Activated CD4-positive, CD25-positive, alpha-beta regulatory T cell treated with anti-CD3 and anti-CD28 coated beads, Interleukin-2, amount 50 U/mL, for 16 hours (primary cell): ENCODE results near the gene TTC23.

Experiments
- DNase-seq: peaks from one replicate; pipeline ENCODE4 v3.0.0-alpha.2; 2020; ENCODE audit warnings: low read depth, low spot score

TTC23 gene

GRCh38 chr15:99137877-99138276 is 111.5 kb downstream of the TTC23 start:
- DNase-seq: no peak

DNA sequence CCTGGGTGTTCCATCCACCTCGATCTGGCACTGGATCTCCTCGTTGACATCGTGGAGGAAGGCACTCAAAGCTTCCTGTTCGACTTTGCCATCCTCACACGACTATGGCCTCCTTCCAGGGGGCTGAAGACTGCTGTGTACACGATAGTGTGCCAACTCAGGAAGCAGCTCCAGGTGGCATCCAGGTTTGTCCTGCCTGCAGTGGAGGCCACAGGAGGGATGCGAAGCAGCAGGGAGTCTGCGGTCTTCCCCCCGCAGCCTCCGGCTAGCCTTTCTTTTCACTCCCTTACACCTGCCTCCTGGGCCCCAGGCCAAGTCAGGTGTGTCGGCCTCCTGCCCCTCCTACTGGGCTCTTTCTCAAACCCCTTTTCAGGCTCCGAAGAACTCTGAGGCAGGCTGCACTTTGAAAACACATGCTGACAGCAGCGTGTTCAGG is 112.3 kb downstream of the TTC23 start:
- no peak for DNase-seq

GRCh38 chr15:99135194-99135593 is 114.2 kb downstream of the TTC23 start:
- no peak for DNase-seq

DNA sequence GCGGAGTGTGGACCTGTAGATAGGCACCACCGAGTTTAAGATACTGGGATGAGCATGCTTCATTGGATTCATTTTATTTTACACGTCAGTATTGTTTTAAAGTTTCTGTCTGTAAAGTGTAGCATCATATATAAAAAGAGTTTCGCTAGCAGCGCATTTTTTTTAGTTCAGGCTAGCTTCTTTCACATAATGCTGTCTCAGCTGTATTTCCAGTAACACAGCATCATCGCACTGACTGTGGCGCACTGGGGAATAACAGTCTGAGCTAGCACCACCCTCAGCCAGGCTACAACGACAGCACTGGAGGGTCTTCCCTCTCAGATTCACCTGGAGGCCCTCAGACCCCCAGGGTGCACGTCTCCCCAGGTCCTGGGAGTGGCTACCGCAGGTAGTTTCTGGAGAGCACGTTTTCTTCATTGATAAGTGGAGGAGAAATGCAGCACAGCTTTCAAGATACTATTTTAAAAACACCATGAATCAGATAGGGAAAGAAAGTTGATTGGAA is 115.0 kb downstream of the TTC23 start:
- DNase-seq: no peak

DNA sequence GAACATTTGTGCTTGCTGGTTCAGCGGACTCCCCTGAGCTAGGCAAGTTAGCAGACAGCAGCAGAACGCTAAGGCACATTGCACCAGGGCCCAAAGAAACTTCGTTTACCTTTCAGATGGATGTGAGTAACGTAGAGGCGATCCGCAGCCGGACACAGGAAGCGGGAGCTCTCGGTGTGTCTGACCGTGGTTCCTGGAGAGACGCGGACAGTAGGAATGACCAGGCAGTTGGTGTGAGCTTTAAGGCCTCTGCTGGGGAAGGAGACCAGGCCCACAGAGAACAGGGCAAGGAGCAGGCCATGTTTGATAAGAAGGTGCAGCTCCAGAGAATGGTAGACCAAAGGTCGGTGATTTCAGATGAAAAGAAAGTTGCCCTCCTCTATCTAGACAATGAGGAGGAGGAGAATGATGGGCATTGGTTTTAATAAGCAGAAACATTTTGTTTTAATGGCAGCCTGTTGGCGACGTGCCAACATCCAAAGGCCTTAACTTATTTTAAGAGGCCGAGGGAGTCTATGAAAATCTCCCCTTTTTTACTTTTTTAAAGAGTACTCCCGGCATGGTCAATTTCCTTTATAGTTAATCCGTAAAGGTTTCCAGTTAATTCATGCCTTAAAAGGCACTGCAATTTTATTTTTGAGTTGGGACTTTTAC is 116.6 kb downstream of the TTC23 start:
- no peak for DNase-seq

DNA sequence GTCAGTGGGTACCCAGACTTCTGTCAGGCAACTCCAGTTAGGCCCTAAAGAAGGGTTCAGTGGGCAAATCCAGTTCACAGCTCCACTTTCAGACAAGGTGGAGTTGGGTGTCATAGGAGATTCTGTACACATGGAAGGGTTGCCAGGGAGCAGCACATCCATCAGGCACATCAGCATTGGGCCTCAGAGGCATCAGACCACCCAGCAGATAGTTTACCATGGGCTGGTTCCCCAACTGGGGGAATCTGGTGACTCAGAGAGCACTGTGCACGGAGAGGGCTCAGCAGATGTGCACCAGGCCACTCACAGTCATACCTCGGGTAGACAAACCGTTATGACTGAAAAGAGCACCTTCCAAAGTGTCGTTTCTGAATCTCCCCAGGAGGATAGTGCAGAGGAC is 117.3 kb downstream of the TTC23 start:
- no peak for DNase-seq

- no peak for DNase-seq
These were observed 117.8 kb downstream of the TTC23 start for GRCh38 chr15:99131441-99132023.

DNA sequence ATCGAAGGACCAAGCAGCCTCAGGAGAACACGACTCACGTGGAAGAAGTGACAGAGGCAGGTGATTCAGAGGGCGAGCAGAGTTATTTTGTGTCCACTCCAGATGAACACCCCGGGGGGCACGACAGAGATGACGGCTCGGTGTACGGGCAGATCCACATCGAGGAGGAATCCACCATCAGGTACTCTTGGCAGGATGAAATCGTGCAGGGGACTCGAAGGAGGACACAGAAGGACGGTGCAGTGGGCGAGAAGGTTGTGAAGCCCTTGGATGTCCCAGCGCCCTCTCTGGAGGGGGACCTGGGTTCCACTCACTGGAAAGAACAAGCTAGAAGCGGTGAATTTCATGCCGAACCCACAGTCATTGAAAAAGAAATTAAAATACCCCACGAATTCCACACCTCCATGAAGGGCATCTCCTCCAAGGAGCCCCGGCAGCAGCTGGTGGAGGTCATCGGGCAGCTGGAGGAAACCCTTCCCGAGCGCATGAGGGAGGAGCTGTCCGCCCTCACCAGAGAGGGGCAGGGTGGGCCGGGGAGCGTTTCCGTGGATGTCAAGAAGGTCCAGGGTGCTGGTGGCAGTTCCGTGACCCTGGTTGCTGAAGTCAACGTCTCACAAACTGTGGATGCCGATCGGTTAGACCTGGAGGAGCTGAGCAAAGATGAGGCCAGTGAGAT is 118.5 kb downstream of the TTC23 start:
- no peak for DNase-seq

GRCh38 chr15:99130314-99130713 is 119.1 kb downstream of the TTC23 start:
- DNase-seq: no peak

- DNase-seq: no peak
These were observed 119.7 kb downstream of the TTC23 start for GRCh38 chr15:99129644-99130043.

DNA sequence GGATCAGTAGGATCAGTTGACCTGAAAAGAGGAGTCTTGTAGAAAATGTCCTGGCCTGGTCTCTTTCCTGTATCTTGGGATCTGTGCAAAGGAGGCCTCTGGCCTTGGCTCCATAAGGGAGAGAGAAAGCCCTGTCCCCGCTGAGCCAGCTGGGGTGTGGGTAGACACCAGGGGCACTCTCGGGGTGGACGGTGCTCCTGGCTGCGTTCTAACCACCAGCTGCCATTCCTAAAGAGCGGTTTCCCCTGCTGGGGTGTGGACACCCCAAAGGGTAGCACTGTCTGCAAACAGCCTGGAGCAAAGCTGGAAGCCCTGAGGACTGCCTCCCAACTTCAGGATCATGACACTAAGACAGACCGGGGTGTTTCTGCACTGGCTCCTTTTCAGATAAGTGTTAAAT is 121.0 kb downstream of the TTC23 start:
- no peak for DNase-seq

DNA sequence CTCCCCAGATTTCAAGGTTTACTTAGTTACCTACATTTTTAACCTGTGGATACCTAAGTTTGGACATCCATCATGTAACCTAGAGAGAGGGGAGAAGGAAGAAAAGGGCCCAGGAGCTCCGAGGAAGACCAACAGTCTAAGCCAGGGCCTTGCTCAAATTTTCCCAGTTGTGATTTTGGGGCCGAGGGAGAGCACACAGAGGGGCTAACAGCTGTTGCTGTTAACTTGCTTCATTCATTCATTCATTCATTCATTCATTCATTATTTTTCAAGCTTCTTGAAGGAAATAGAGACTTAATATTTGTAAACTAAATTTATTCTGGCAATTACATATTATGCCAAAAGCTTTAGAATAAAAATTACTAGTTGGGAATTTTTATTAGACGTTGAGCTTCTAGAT is 121.6 kb downstream of the TTC23 start:
- DNase-seq: no peak

- DNase-seq: no peak
These were observed 122.5 kb downstream of the TTC23 start for GRCh38 chr15:99126930-99127329.

DNA sequence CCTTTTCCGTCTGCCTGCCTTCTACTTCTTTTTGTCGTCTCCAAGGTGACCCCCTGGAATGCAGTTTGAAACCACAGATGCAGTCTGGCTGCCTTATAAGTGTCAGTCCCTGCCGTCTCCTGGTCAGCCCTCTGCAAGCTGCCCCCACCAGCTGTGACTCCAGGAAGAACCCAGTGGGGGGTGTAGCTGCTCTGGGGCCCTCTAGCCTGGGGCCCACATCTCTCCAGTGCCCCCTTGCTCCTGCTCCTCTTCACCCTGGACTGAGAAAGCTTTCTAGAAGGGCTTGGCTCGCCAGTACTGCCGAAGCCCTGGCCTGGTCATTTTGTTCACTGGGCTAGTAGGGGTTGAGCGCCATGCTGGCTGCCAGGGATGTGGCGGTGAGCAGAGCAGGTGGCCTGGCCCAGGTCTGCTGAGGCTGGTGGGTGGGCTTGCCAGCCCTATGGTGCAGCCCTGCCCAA is 123.2 kb downstream of the TTC23 start:
- no peak for DNase-seq

DNA sequence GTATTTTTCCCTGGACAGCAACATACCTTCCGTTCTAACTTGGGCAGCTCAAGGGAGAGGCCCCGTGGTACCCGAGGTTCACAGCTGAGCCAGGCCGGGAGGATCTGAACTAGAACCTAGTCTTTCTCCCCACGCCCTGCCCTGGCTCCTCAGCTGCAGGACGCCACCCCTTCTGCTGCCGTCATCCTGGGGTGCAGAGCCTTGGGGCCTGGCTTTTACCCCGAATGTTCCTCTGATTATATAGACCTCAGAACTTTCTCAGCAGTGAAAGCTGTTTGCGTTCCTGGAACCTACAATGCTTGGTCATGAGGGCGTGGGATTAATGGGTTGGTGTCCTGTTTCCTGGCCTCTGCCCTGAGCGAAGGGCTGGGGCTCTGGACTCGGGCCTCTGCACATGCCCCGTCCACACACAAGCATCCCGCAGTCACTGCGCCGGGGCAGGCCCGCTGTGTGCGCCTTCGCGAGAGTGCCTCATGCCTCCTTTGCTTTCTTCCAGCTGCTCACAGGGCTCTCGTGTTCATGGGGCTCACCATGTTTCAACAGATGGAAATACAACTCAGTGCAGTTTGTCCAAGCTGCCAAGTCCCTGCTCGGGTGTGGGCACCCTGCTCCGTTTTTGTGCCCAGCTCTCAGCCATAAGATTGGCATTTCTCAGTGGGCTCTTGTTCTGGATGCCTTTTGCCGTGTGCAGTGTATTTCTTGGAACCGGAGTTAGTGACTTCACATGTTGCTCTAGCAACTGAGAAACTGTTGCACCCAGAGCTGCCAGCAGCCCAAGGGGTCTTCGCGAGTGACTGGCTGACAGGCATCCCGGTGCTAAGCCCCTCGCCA is 124.1 kb downstream of the TTC23 start:
- no peak for DNase-seq

- DNase-seq: no peak
These were observed 124.7 kb downstream of the TTC23 start for GRCh38 chr15:99124641-99125040.

GRCh38 chr15:99123713-99124451 is 125.5 kb downstream of the TTC23 start:
- no peak for DNase-seq

DNA sequence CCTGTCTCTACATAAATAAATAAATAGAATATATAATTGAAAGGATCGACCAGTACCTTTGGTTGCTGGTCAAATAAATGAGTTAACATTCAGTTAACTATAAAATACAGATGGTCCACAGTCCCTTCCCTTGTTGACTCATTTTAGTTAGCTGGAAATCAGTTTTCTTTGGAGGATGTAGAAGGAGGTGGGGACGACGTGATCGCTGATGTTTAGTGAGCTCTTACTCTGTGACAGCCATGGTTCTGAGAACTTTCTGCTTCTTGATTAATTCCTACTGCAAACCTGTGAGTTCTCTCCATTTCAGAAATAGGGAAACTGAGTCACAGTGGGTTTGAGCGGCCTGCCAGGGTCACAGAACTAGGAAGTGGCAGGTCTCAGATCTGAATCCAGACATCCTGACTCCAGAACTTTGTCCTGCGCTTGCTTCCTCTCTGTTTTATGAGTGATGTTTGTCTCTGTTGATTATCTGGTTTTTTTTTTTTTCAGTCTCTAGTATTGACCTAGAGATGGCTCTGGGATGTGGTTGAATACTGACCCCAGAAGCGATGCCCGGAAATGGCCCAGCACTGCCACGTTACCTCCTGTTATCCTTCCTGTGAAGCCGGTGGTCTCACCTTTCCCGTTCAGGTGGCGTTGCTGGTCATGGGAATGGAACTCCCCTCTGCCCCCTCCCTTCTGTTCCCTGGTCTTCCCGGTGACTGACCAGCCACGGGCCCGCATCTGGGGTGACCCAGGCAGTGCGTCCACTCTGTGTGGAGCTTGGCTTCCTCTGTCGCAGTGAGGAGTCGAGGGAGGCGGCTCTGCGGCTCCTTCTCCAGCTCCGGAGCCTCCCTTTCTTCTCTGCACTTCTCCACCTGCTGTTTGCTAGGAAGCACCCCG is 126.3 kb downstream of the TTC23 start:
- no peak for DNase-seq

GRCh38 chr15:99121691-99122410 is 127.5 kb downstream of the TTC23 start:
- no peak for DNase-seq

DNA sequence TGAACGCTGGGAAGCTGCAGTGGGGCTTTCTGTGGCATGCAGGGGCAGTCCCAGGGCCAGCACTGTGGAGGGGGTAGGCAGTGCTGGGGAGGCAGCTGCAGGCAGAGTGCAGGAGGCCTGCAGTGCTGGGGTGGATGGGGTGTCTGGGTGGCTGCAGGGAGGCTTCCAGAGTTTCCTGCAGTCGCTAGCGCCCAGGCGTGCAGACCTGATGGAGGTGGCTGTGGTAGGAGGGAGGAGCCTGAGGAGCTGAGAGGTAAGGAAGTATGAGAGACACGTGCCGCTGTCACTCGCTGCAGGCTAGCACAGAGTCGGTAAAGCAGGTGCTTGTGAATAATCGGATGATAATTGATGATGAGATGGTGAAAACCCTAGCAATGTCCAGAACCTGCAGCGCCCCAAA is 128.2 kb downstream of the TTC23 start:
- no peak for DNase-seq
